ENCODE measurements around the gene CCDC9B.

CCDC9B gene

DNA sequence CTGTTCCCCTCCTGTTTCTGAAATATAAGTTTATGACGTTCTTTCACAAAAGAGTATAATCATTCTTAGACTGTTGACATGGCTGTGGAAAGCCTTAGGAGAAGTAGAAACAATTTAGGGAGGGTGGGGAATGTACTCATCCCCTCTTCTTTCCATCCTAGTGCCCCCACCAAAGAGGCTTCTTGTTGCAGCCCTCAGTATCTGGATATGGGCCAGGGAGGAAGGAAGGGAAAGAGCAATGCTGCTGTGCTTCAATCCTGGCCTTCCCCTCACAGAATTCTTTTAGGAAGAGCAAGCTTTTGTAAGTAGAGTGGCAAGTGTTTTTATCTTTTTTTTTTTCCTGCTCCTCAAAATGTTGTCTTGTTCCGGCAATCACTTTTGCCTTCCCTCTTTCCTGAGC is 15.6 kb downstream of the CCDC9B start:
- Histone ChIP-seq H3K36me3 (ENCODE audit: control insufficient read depth in 1 of 2, insufficient read depth in 2 of 2, low read length in 2 of 2) (peaks cover 0 to 5% of the 10 kb centered on the region in 2 donors), H3K27ac (ENCODE audit: low read length) (peak overlapping the region; percentile 24), H3K9me3 (ENCODE audit: control insufficient read depth in 1 of 2, low read length in 2 of 2) (no peaks in the 10 kb centered on the region), H3K4me3 (ENCODE audit: low read depth in 1 of 2, low read length in 2 of 2) (peak overlapping the region; percentile 58 to 79), H3K4me1 (ENCODE audit: control insufficient read depth in 1 of 2, insufficient read depth in 2 of 2, low read length in 2 of 2) (peaks cover 10 to 59% of the 10 kb centered on the region in 2 donors), H3K27me3 (ENCODE audit: low read depth, low read length) (no peaks in the 10 kb centered on the region)

DNA sequence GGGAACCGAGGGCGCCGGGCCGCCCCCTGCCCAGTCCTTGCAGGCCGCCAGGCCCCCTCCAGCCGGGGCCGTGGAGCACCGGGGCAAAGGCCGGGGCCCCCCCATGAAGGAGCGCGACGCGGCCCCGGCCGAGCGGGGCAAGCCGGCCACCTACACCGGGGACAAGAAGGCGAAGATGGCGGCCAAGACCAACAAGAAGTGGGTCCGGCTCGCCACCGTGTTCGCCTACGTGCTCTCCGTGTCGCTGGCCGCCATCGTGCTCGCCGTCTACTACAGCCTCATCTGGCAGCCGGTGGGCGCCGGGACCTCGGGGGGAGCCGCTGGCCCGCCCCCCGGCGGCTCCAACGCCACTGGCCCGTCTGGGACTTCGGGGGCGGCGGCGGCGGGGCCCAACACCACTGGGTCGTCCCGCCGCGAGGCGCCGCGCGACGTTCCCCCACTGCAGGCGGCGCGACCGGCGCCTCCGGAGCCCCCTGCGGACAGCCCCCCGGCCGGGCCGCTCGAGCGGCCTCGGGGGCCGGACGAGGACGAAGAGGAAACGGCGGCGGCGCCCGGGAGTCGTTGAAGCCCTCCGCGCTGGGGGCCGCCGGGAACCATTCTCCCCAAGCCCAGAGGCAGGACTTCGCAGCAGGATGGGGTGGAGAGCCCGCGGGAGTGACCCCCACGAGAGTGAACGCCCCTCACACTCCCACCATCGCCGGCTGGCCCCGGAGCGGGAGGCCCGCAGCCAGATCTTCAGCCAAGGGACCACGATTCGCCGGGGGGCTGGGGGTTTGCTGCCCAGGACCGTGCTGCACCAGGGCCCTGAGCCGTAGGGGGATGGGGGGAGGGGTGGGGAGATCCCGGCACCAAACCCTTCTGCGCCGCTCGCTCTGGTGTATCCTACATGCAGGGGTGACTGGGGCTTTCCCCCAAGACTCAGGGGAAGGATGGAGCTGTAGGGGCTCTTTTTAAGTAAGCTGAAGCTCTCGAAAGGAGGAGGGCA is 16.5 kb downstream of the CCDC9B start:
- Histone ChIP-seq H3K4me3 (ENCODE audit: low read depth in 1 of 2, low read length in 2 of 2) (peak overlapping the region; percentile 58 to 79), H3K4me1 (ENCODE audit: control insufficient read depth in 1 of 2, insufficient read depth in 2 of 2, low read length in 2 of 2) (peaks cover 5 to 51% of the 10 kb centered on the region in 2 donors), H3K9me3 (ENCODE audit: control insufficient read depth in 1 of 2, low read length in 2 of 2) (no peaks in the 10 kb centered on the region), H3K27me3 (ENCODE audit: low read depth, low read length) (no peaks in the 10 kb centered on the region), H3K36me3 (ENCODE audit: control insufficient read depth in 1 of 2, insufficient read depth in 2 of 2, low read length in 2 of 2) (peaks cover 0 to 5% of the 10 kb centered on the region in 2 donors), H3K27ac (ENCODE audit: low read length) (peak overlapping the region; percentile 24)

DNA sequence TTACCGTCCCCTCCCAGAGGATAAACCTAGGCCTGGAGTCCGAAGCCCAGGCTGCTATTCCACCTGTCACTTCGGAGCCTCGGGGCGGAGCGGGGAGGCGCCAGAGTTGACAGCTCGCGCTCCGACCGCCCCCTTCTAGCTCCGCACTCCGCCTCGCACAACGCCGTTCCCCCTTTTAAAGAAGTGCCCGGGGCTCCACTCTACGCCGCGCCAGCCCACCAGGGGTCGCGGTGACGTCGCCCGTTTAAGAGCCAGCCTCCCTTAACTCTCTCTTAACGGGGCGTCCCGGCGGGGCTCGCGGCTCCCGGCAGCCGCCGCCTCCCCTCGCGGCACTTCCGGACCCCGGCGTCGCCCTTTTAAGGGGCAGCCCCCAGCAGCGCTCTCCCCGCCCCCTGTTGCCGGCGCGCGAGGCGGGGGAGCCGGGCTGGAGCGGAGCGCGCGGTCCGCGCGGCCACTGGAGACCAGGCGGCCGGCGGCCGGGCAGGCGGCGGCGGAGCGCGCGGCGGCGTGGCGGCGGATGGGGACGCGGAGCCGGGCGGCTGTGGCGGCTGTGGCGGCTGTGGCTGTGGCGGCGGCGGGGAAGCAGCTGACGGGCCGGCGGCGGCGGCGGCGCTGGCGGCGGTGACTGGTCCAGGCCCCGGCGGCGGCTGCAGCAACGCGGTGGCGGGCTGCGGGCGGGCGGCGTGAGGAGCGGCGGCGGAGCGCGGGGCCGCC is 17.3 kb downstream of the CCDC9B start, which contains the start of gene INAFM2:
INAFM2 (plus strand) TSS at position 454 of the 714 bp plus-strand sequence. CDS start 364 bp downstream, outside the sequence.
- H3K27me3 ChIP-seq (ENCODE audit: low read depth, low read length), result no peaks in the 10 kb centered on the region
- H3K9me3 ChIP-seq (ENCODE audit: control insufficient read depth in 1 of 2, low read length in 2 of 2), result no peaks in the 10 kb centered on the region
- H3K4me3 ChIP-seq (ENCODE audit: low read depth in 1 of 2, low read length in 2 of 2), result peak within 1 kb of the TSS; percentile 58 to 79
- peaks cover 5 to 42% of the 10 kb centered on the region in 2 donors for H3K4me1 ChIP-seq (ENCODE audit: control insufficient read depth in 1 of 2, insufficient read depth in 2 of 2, low read length in 2 of 2)
- H3K36me3 ChIP-seq (ENCODE audit: control insufficient read depth in 1 of 2, insufficient read depth in 2 of 2, low read length in 2 of 2), result peaks cover 0 to 5% of the 10 kb centered on the region in 2 donors
- H3K27ac ChIP-seq (ENCODE audit: low read length), result peak within 1 kb of the TSS; percentile 79

DNA sequence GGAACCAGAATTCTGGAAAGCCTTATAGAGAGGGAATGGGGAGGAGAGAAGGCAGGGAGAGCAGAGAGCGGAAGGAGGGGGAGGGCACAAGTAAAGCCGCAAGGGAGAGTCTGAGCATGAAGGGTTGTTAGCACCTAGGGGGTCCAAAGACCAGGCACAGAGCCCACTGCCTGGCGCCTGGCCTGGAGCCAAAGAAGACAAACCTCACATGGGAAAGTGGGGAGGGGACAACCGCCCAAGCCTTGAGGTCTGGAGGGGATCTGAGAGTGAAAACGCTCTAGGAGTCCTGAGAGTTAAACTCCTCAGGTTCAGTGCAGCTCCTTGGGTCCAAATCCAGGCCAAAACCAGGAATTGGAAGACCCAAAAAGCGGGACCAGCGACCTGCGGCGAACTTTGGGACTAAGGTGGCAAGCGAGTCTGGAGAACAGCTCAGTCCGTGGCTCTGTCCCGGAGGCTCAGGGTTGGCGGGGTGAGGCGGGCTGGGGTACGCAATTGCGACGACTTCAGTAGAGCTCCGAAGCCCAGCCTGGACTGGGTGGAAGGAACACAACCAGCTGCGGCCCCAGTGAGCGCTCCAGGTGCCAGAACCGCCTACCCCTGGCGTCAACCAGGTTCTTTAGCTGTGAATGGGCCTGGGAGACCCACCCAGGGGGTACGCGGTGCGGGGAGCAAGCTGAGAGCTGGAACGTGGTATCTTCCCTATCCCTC is 18.1 kb downstream of the CCDC9B start:
- H3K27ac ChIP-seq (ENCODE audit: low read length), result peak overlapping the region; percentile 79
- H3K4me1 ChIP-seq (ENCODE audit: control insufficient read depth in 1 of 2, insufficient read depth in 2 of 2, low read length in 2 of 2), result peaks cover 5 to 36% of the 10 kb centered on the region in 2 donors
- H3K9me3 ChIP-seq (ENCODE audit: control insufficient read depth in 1 of 2, low read length in 2 of 2), result no peaks in the 10 kb centered on the region
- H3K4me3 ChIP-seq (ENCODE audit: low read depth in 1 of 2, low read length in 2 of 2), result peak overlapping the region; percentile 33 to 56
- no peaks in the 10 kb centered on the region for H3K27me3 ChIP-seq (ENCODE audit: low read depth, low read length)
- H3K36me3 ChIP-seq (ENCODE audit: control insufficient read depth in 1 of 2, insufficient read depth in 2 of 2, low read length in 2 of 2), result peaks cover 0 to 5% of the 10 kb centered on the region in 2 donors

DNA sequence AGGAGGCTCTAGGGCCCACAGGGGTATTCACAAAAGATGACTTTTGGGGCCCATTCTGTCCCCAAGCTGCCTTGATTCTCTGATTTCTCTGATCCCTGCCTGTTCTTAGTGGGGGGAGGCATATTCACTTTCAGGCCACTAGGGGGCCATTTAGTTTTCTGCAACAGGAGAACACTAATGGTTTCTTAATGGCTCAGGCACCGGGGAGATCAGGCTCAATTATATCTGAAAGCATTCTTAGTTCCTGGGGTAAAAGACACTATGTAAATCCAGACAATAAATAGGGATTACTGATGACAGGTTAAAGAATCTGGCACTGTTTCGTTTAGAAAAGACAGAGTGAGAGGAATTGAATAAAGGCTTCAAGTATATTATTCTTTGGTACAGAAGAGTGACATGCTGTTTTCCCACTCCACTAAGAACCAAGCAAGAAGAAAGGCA is 19.8 kb downstream of the CCDC9B start:
- Histone ChIP-seq H3K36me3 (ENCODE audit: control insufficient read depth in 1 of 2, insufficient read depth in 2 of 2, low read length in 2 of 2) (no peaks in the 10 kb centered on the region), H3K27ac (ENCODE audit: low read length) (no peak overlapping the region), H3K27me3 (ENCODE audit: low read depth, low read length) (no peaks in the 10 kb centered on the region), H3K4me3 (ENCODE audit: low read depth in 1 of 2, low read length in 2 of 2) (no peak overlapping the region), H3K9me3 (ENCODE audit: control insufficient read depth in 1 of 2, low read length in 2 of 2) (no peaks in the 10 kb centered on the region), H3K4me1 (ENCODE audit: control insufficient read depth in 1 of 2, insufficient read depth in 2 of 2, low read length in 2 of 2) (peaks cover 5 to 21% of the 10 kb centered on the region in 2 donors)

DNA sequence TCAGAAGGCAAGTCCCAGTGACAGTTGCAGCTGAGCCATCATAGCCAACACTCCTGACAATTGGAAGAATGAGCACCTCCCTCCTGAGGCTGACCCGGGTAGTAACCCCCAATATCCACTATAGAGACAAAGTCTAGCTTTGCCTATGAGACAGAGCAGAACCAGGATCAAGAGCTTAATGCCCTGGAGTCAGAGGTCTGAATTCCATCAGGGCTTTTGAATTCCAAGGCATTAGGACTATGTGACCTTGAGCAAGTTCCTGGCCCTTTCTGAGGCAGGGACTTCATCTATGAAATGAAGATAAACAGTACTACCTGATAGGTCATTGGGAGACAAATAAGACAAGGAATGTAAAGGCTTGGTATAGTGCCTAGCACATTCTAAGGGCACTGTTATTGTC is 20.3 kb downstream of the CCDC9B start:
- Histone ChIP-seq H3K27me3 (ENCODE audit: low read depth, low read length) (no peaks in the 10 kb centered on the region), H3K27ac (ENCODE audit: low read length) (no peak overlapping the region), H3K36me3 (ENCODE audit: control insufficient read depth in 1 of 2, insufficient read depth in 2 of 2, low read length in 2 of 2) (no peaks in the 10 kb centered on the region), H3K4me1 (ENCODE audit: control insufficient read depth in 1 of 2, insufficient read depth in 2 of 2, low read length in 2 of 2) (peaks cover 5 to 16% of the 10 kb centered on the region in 2 donors), H3K9me3 (ENCODE audit: control insufficient read depth in 1 of 2, low read length in 2 of 2) (no peaks in the 10 kb centered on the region), H3K4me3 (ENCODE audit: low read depth in 1 of 2, low read length in 2 of 2) (no peak overlapping the region)

DNA sequence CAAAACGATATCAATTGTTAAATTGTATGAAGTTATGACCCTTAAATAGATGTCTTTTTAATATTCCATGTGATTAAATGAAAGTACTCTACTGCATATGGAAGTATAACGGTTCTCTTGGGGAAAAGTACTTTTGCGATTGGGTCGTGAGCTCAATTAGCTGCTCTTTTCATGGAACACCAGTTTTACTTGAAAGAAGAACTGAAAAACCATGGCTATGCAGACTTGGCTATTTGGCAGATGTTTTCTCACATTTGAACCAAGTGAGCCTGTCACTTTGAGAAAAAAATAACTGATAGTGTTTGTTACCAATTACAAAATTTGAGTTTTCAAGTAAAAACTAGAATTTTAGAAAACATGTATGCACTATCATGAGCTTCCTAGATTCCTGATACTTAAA is 23.2 kb downstream of the CCDC9B start:
- Histone ChIP-seq H3K27ac (ENCODE audit: low read length) (no peak overlapping the region), H3K4me3 (ENCODE audit: low read depth in 1 of 2, low read length in 2 of 2) (no peak overlapping the region), H3K36me3 (ENCODE audit: control insufficient read depth in 1 of 2, insufficient read depth in 2 of 2, low read length in 2 of 2) (no peaks in the 10 kb centered on the region), H3K9me3 (ENCODE audit: control insufficient read depth in 1 of 2, low read length in 2 of 2) (no peaks in the 10 kb centered on the region), H3K27me3 (ENCODE audit: low read depth, low read length) (no peaks in the 10 kb centered on the region), H3K4me1 (ENCODE audit: control insufficient read depth in 1 of 2, insufficient read depth in 2 of 2, low read length in 2 of 2) (peaks cover 3 to 5% of the 10 kb centered on the region in 2 donors)

DNA sequence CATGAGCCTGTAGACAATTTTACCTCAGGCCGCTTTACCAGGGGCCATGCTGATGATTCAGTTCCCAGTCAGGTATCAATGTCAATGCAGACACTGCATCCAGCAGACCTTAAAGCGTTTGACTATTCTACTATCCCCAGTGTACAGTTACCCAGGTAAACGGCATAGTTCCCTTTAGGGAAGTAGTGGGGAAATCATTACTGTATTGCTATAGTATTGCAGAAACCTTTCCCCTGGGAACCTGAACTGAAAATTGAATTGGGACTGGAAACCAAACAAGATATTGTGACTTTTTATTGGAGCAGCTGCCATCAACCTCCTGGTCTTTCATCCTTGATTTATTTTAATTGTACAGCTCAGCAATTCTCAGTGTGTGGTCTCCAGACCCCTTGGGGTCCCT is 23.8 kb downstream of the CCDC9B start:
- Histone ChIP-seq H3K9me3 (ENCODE audit: control insufficient read depth in 1 of 2, low read length in 2 of 2) (no peaks in the 10 kb centered on the region), H3K27me3 (ENCODE audit: low read depth, low read length) (no peaks in the 10 kb centered on the region), H3K27ac (ENCODE audit: low read length) (no peak overlapping the region), H3K4me1 (ENCODE audit: control insufficient read depth in 1 of 2, insufficient read depth in 2 of 2, low read length in 2 of 2) (peaks cover 0 to 5% of the 10 kb centered on the region in 2 donors), H3K36me3 (ENCODE audit: control insufficient read depth in 1 of 2, insufficient read depth in 2 of 2, low read length in 2 of 2) (no peaks in the 10 kb centered on the region), H3K4me3 (ENCODE audit: low read depth in 1 of 2, low read length in 2 of 2) (no peak overlapping the region)

DNA sequence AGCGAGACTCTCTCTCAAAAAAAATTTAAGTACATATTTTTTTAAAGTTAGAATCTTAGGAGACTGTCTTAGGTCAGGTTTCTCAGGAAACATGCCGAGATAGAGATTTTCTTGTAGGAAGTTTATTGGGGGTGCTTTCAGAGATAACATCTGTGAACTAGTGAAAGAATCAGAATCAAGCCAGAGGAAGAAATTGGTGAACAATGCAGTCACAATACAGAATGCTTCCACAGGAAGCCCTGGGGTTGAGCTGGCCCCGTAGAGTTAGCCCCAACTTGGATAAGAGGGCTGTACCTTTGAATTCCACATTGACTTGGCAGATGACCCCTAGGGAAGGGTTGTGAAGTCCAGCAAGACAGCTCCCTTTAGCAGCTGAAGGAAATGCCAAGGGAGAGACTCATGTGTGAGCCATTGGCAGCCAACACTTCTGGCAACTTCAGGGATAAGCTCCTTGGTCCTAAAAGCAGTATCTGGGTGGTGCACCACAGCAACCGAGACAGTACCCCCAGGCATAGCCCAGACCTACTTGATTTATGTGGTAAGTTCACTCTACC is 25.9 kb downstream of the CCDC9B start:
- H3K27ac ChIP-seq (ENCODE audit: low read length), result no peak overlapping the region
- no peaks in the 10 kb centered on the region for H3K27me3 ChIP-seq (ENCODE audit: low read depth, low read length)
- no peak overlapping the region for H3K4me3 ChIP-seq (ENCODE audit: low read depth in 1 of 2, low read length in 2 of 2)
- no peaks in the 10 kb centered on the region for H3K36me3 ChIP-seq (ENCODE audit: control insufficient read depth in 1 of 2, insufficient read depth in 2 of 2, low read length in 2 of 2)
- no peaks in the 10 kb centered on the region for H3K4me1 ChIP-seq (ENCODE audit: control insufficient read depth in 1 of 2, insufficient read depth in 2 of 2, low read length in 2 of 2)
- H3K9me3 ChIP-seq (ENCODE audit: control insufficient read depth in 1 of 2, low read length in 2 of 2), result no peaks in the 10 kb centered on the region

DNA sequence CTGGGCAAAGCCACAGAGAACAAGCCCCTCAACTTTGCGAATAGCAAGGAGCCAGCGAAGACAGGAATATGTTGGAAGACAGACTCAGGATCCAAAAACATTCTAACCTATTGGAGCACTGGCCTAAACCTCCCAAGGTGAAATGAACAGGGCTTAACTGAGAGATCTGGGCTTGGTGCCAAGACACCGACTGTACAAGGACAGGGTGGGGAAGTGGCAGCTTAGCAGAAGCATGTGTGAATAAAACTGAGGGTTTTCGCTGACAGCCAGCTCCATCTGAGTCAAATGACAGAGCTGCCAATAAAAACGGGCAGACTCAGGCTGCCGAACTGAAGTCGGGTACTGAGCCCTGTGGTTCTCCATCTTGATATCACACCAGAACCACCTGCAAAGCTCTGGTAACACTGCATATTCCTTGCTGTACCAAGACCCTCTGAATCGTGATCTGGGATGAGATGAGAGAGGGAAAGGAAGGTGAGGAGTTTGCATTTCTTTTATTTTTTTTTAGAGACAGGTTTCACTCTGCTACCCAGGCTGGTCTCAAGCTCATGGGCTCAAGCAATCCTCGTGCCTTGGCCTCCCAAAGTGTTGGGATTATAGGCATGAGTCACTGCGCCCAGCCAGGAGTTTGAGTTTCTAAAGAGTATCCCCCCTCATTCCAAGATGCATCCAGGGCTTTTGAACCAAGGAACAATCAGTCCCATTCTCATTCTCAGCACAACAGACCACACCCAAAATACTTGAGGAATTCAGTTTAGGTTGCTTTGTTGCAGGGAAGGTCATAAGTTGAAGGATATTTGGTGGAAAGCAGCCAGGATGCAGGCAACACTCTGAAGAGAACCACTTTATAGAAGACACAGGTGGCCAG is 27.0 kb downstream of the CCDC9B start:
- H3K4me3 ChIP-seq (ENCODE audit: low read depth in 1 of 2, low read length in 2 of 2), result no peak overlapping the region
- H3K27me3 ChIP-seq (ENCODE audit: low read depth, low read length), result no peaks in the 10 kb centered on the region
- H3K27ac ChIP-seq (ENCODE audit: low read length), result no peak overlapping the region
- H3K9me3 ChIP-seq (ENCODE audit: control insufficient read depth in 1 of 2, low read length in 2 of 2), result no peaks in the 10 kb centered on the region
- peaks cover 0 to 3% of the 10 kb centered on the region in 2 donors for H3K4me1 ChIP-seq (ENCODE audit: control insufficient read depth in 1 of 2, insufficient read depth in 2 of 2, low read length in 2 of 2)
- no peaks in the 10 kb centered on the region for H3K36me3 ChIP-seq (ENCODE audit: control insufficient read depth in 1 of 2, insufficient read depth in 2 of 2, low read length in 2 of 2)
